Heart left ventricle (tissue), 13 donors: Measurements from ENCODE around the gene WDR7.

Experiments used
- POLR2A ChIP-seq, 2 donors: fragments of 450-650 bp; IDR thresholded peaks; one replicate each; pipeline ENCODE4 v1.6.1; 2017; ENCODE audit warnings: antibody characterized with exemption in 2 of 2, mild to moderate bottlenecking in 2 of 2, moderate library complexity in 2 of 2
- TF ChIP-seq, protein P1 (sequence below), 12 donors: fragments of 200-600 bp; sonication (generic) in 4 of 12; IDR thresholded peaks; one replicate each; pipeline versions ENCODE4 v1.5.0 to v1.8.0; 2018 to 2022; ENCODE audit warnings: antibody characterized with exemption in 12 of 12, mild to moderate bottlenecking in 5 of 12
- donor health status: ischemic (EF 13 %, LVEDD 7.1; RV severe dilation, severe dysfunction).
- donor health status: DM: no; HTN: yes; CAD: no.
- donor health status: DM: no; HTN: no; CAD: no.
- donor health status: ischemic (EF 25% LVEDD 6.9; RV normal size, moderate dysfunction).
- donor health status: ischemic (EF 25% LVEDD 5.7; RV mildly dilated, moderate dysfunction).
- donor health status: ischemic (EF 35%, LVEDD 5.7; RV mildly dilated, moderate dysfunction).
- donor health status: nonischemic (EF 11% LVEDD 7.7; RV severe dilation, severe dysfunction).
- donor health status: DM: yes; HTN: yes; CAD: no.
- donor health status: PGD.
- donor health status: ischemic (EF 29% LVEDD 5.4; RV normal size, mild dysfunction).
- donor health status: nonischemic (EF 23%, LVEDD 6.1; RV moderate dilation, normal function).

DNA sequence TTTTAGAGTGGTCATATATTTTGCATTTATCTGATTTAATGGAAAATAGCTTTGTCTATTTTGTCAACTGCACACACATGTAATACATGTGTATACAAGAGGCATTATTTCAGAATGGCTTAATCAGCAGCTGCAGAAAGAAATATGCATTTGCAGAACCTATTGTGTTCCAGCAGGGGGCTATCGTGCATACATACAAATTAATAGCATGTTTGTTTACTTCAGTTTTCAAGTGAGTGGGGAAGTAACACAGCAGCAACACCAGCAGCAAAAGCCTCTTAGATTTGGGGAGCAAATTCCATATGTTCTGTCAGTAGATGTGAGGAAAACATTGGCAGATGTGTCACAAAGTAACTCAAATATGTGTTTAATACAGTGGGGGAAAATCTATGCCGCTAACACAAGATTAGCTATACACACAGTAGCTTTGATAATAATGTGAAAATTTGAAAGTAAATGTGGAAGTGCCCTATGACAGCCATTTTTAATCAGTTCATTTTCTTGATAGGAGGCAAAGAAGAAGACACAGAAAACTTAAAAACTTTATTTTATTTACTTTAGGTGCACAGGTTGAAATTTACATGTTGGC lies 218.1 kb downstream of the WDR7 start:
- no peak for TF ChIP-seq POLR2A (IDR thresholded peaks at IDR 0.05)
- TF ChIP-seq, protein P1, sequence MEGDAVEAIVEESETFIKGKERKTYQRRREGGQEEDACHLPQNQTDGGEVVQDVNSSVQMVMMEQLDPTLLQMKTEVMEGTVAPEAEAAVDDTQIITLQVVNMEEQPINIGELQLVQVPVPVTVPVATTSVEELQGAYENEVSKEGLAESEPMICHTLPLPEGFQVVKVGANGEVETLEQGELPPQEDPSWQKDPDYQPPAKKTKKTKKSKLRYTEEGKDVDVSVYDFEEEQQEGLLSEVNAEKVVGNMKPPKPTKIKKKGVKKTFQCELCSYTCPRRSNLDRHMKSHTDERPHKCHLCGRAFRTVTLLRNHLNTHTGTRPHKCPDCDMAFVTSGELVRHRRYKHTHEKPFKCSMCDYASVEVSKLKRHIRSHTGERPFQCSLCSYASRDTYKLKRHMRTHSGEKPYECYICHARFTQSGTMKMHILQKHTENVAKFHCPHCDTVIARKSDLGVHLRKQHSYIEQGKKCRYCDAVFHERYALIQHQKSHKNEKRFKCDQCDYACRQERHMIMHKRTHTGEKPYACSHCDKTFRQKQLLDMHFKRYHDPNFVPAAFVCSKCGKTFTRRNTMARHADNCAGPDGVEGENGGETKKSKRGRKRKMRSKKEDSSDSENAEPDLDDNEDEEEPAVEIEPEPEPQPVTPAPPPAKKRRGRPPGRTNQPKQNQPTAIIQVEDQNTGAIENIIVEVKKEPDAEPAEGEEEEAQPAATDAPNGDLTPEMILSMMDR (IDR thresholded peaks at IDR 0.05): peak; percentile 50 to 77 (median 66)
